PC-3 (cell line): ENCODE results near the gene KCNK13.

Source experiments
- CTCF ChIP-seq: fragments of 300-600 bp; sonication (generic); conservative IDR thresholded peaks from 2 replicates; pipeline ENCODE4 v1.5.1; 2017; ENCODE audit warnings: antibody characterized with exemption, low read depth, mild to moderate bottlenecking, low read length
- EZH2 ChIP-seq: fragments of 300-600 bp; sonication (generic); IDR thresholded peaks from one replicate; pipeline ENCODE4 v1.6.1; 2017; ENCODE audit warnings: antibody characterized with exemption, mild to moderate bottlenecking, low read length; ENCODE audit not compliant: unreplicated experiment
- EZH2phosphoT487 ChIP-seq: fragments of 300-600 bp; sonication (generic); IDR thresholded peaks from 2 replicates; pipeline ENCODE4 v1.6.1; 2018; ENCODE audit warnings: mild to moderate bottlenecking, antibody characterized with exemption, low read length, borderline replicate concordance

GRCh38 chr14:90168425-90169105, 106.8 kb downstream of the KCNK13 start:
- TF ChIP-seq CTCF (no peak), EZH2phosphoT487 (no peak), EZH2 (no peak)
